Spleen (tissue), 11 donors: ENCODE results near the gene NUP35. TPM values are rescaled to one million over a fixed set of nuclear protein-coding genes. Genes with fewer than 3 reads are reported as not detected.

Source experiments
- DNase-seq: peaks from one replicate; pipeline ENCODE4 v3.0.0-alpha.2; 2020
- H3K27ac ChIP-seq, 8 donors: fragments of 200-600 bp; sonication (generic) in 7 of 8; 1 replicate in 4 of 8; 2 replicates in 4 of 8; pipeline versions ENCODE4 v1.5.0 to v1.8.0; 2016 to 2021; ENCODE audit warnings: inconsistent platforms in 4 of 8, mild to moderate bottlenecking in 4 of 8, moderate library complexity in 1 of 8
- H3K27me3 ChIP-seq, 7 donors: fragments of 200-600 bp; sonication (generic) in 6 of 7; replicated peaks in 1 of 7; 1 replicate in 4 of 7; 2 replicates in 3 of 7; pipeline versions ENCODE4 v1.5.0 to v1.8.0; 2016 to 2021; ENCODE audit warnings: inconsistent platforms in 3 of 7, mild to moderate bottlenecking in 1 of 7
- H3K36me3 ChIP-seq, 6 donors: fragments of 200-600 bp; sonication (generic) in 5 of 6; 1 replicate in 4 of 6; 2 replicates in 2 of 6; pipeline versions ENCODE4 v1.5.0 to v1.8.0; 2016 to 2021; ENCODE audit warnings: inconsistent platforms in 2 of 6
- H3K4me1 ChIP-seq, 6 donors: fragments of 200-600 bp; sonication (generic) in 5 of 6; 1 replicate in 3 of 6; 2 replicates in 3 of 6; pipeline versions ENCODE4 v1.5.0 to v1.8.0; 2016 to 2021; ENCODE audit warnings: inconsistent platforms in 3 of 6
- H3K4me3 ChIP-seq, 8 donors: fragments of 200-600 bp; sonication (generic) in 7 of 8; 1 replicate in 4 of 8; 2 replicates in 4 of 8; pipeline versions ENCODE4 v1.5.0 to v1.8.0; 2016 to 2021; ENCODE audit warnings: inconsistent platforms in 4 of 8, mild to moderate bottlenecking in 4 of 8, moderate library complexity in 2 of 8
- H3K9me3 ChIP-seq, 8 donors: fragments of 200-600 bp; sonication (generic) in 7 of 8; 1 replicate in 4 of 8; 2 replicates in 4 of 8; pipeline versions ENCODE4 v1.5.0 to v1.8.0; 2016 to 2021; ENCODE audit warnings: inconsistent platforms in 4 of 8
- POLR2A ChIP-seq, 3 donors: fragments of 450-650 bp; IDR thresholded peaks; one replicate each; pipeline ENCODE4 v1.5.1; 2017; ENCODE audit warnings: antibody characterized with exemption in 3 of 3, mild to moderate bottlenecking in 1 of 3
- POLR2AphosphoS5 ChIP-seq, 3 donors: sonication (generic); formaldehyde crosslinking; IDR thresholded peaks; one replicate each; pipeline ENCODE4 v1.5.1; 2017; ENCODE audit warnings: antibody characterized with exemption in 3 of 3
- WGBS, 5 donors: extraction: QIAGEN DNeasy Blood & Tissue Kit in 3 of 5; methylation state at CpG; one replicate each; pipeline versions ENCODE4 v1.1.5 to v1.1.7; 2013 to 2018; 5-methylcytosine and 5-hydroxymethylcytosine counted together
- intact Hi-C: fragments of 100-400 bp; cut with DNase I; formaldehyde crosslinking; loops from one replicate; pipeline ENCODE4 v1.15.0; 2023; ENCODE audit warnings: low total_unique reads
- polyA plus RNA-seq, 3 donors: library from polyadenylated mRNA; stranded (reverse); fragments of 200-250 nt; gene quantifications; one replicate each; pipeline ENCODE4 v1.2.1, GENCODE V29; 2013
- total RNA-seq, 7 donors: library from RNA; depleted of rRNA in 3 of 7; stranded (reverse); fragments of >200 nt in 3 of 7; fragmentation: NEBNext Ultra II Directional in 4 of 7; extraction: Animal tissue kit (Norgen Biotek cat#: 25700) in 4 of 7; gene quantifications; one replicate each; pipeline versions ENCODE4 v1.1.0 to v1.2.1, GENCODE V29; 2016 to 2021
- TF ChIP-seq, protein P1 (sequence below), 11 experiments: fragments of 200-600 bp in 7 of 11; fragments of 450-650 bp in 4 of 11; sonication (generic) in 4 of 11; IDR thresholded peaks in 8 of 11; conservative IDR thresholded peaks in 3 of 11; 1 replicate in 7 of 11; 2 replicates in 4 of 11; pipeline versions ENCODE4 v1.4.0 to v1.8.0; 2016 to 2021; ENCODE audit warnings: antibody characterized with exemption in 11 of 11, inconsistent platforms in 4 of 11, mild to moderate bottlenecking in 1 of 11
- donor health status: healthy with polysubstance abuse.
- donor health status: DM: no; HTN: no; CAD: no; lungs with moderate emphysema.
- donor health status: DM: no; HTN: no; CAD: no.
- donor health status: Bipolar disorder and iron deficiency.
- donor health status: healthy.
- donor health status: DM: no; HTN: no; CAD: no.
- donor health status: DM: yes; HTN: yes; CAD: no.

NUP35 gene
- total and polyA plus RNA-seq, 10 donors: 6.3 to 19.0 (median 13.6) TPM

DNA sequence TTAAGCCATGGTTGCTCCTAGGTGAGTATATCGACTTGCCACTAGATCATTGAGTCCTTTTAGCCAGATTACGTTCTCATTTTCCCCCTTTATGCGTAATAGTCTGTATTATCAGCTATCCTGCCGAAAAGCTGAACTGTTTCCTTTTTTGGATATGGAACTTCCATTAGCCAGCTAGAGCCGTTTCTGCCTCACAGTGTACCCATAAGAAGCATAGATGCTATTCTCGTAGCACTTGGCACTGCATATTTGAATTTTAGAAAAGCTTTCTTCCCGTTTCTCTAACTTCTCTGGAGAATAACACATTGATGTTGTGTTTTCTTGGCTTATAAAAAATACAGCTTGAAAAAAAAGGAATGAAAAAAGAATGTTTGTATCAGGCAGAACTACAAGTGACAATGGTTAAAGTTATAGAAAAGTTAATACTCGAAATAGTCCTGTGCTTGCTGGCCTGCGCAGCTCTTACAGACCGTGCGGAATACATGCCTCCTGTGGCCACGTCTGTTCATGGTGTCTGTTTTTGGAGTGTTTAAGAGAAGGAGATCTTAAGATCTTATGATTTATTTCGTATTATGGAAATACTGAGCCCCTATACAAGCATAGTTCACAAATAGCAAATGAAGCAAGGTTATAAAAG is 45.0 kb upstream of the NUP35 start:
- H3K36me3 ChIP-seq: no peaks in the 10 kb centered on the region
- no peak for DNase-seq
- peaks cover 0 to 10% (median 0%) of the 10 kb centered on the region in 7 donors for H3K27me3 ChIP-seq
- no peaks in the 10 kb centered on the region for H3K9me3 ChIP-seq
- intact Hi-C loops: no loop called here
- H3K4me3 ChIP-seq: peak overlapping the region; percentile 49 to 81 (median 66)
- 21 to 33% (median 27%) methylated on average over 13 of the region's 13 CpGs for WGBS, 5 donors
- TF ChIP-seq POLR2A (IDR thresholded peaks at IDR 0.05): no peak
- TF ChIP-seq, protein P1, sequence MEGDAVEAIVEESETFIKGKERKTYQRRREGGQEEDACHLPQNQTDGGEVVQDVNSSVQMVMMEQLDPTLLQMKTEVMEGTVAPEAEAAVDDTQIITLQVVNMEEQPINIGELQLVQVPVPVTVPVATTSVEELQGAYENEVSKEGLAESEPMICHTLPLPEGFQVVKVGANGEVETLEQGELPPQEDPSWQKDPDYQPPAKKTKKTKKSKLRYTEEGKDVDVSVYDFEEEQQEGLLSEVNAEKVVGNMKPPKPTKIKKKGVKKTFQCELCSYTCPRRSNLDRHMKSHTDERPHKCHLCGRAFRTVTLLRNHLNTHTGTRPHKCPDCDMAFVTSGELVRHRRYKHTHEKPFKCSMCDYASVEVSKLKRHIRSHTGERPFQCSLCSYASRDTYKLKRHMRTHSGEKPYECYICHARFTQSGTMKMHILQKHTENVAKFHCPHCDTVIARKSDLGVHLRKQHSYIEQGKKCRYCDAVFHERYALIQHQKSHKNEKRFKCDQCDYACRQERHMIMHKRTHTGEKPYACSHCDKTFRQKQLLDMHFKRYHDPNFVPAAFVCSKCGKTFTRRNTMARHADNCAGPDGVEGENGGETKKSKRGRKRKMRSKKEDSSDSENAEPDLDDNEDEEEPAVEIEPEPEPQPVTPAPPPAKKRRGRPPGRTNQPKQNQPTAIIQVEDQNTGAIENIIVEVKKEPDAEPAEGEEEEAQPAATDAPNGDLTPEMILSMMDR (IDR thresholded peaks at IDR 0.05 in 8 of 11, conservative IDR thresholded peaks at IDR 0.05 in 3 of 11): peak in 1 of 11 experiments; percentile 8
- peak overlapping the region; percentile 32 to 90 (median 82) for H3K27ac ChIP-seq
- H3K4me1 ChIP-seq: peaks cover 0 to 24% (median 15%) of the 10 kb centered on the region in 6 donors

DNA sequence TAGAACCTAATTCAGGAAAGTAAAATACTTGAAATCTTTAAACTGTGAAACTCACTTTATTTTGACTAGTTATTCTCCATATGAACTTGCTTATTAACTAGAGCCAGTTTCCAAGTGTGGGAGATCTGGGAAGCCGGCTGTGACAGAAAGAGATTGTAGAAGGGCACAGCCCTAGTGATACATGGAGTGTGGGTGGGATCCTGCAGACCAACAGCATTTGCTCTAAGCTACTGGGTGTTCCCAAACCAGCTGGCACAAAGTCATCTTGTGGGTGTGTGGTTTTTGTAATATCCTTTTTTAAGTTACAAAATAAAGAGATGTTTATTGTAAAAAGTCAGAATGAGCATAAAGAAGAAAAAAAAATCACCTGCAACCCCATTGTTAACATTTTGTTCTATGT is 42.3 kb upstream of the NUP35 start:
- Histone ChIP-seq H3K27me3 (peaks cover 0 to 10% (median 0%) of the 10 kb centered on the region in 7 donors), H3K36me3 (no peaks in the 10 kb centered on the region), H3K4me3 (no peak overlapping the region), H3K9me3 (no peaks in the 10 kb centered on the region), H3K27ac (no peak overlapping the region), H3K4me1 (peaks cover 0 to 24% (median 15%) of the 10 kb centered on the region in 6 donors)
- TF ChIP-seq POLR2A (IDR thresholded peaks at IDR 0.05): no peak
- TF ChIP-seq, protein P1 (IDR thresholded peaks at IDR 0.05 in 8 of 11, conservative IDR thresholded peaks at IDR 0.05 in 3 of 11): no peak
- TF ChIP-seq POLR2AphosphoS5 (IDR thresholded peaks at IDR 0.05): no peak
- DNase-seq: no peak
- intact Hi-C loops: no loop called here
- 36 to 67% (median 45%) methylated on average over 1 of the region's 1 CpG for WGBS, 5 donors

DNA sequence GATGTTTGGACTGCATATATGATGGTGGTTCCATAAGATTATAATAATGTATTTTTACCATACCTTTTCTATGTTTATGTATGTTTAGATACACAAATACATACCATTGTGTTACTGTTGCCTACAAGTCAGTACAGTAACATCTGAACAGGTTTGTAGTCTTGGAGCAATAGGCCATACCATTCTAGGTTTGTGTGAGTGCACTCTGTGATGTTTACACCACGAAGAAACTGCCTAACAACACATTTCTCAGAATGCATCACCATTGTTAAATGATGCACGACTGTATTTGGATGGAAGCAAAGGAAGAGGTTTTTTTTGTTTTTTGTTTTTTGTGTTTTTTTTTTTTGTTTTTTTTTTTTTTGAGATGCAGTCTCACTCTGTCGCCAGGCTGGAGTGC is 36.2 kb upstream of the NUP35 start:
- H3K9me3 ChIP-seq: no peaks in the 10 kb centered on the region
- H3K27ac ChIP-seq: no peak overlapping the region
- H3K4me3 ChIP-seq: no peak overlapping the region
- H3K27me3 ChIP-seq: no peaks in the 10 kb centered on the region
- no peak for DNase-seq
- TF ChIP-seq, protein P1 (IDR thresholded peaks at IDR 0.05 in 8 of 11, conservative IDR thresholded peaks at IDR 0.05 in 3 of 11): no peak
- TF ChIP-seq POLR2A (IDR thresholded peaks at IDR 0.05): no peak
- no peak for TF ChIP-seq POLR2AphosphoS5 (IDR thresholded peaks at IDR 0.05)
- intact Hi-C loops: no loop called here
- no peaks in the 10 kb centered on the region for H3K36me3 ChIP-seq
- whole genome bisulfite sequencing, 5 donors: 75 to 82% (median 79%) methylated on average over 3 of the region's 3 CpGs
- H3K4me1 ChIP-seq: peaks cover 0 to 4% (median 0%) of the 10 kb centered on the region in 6 donors

DNA sequence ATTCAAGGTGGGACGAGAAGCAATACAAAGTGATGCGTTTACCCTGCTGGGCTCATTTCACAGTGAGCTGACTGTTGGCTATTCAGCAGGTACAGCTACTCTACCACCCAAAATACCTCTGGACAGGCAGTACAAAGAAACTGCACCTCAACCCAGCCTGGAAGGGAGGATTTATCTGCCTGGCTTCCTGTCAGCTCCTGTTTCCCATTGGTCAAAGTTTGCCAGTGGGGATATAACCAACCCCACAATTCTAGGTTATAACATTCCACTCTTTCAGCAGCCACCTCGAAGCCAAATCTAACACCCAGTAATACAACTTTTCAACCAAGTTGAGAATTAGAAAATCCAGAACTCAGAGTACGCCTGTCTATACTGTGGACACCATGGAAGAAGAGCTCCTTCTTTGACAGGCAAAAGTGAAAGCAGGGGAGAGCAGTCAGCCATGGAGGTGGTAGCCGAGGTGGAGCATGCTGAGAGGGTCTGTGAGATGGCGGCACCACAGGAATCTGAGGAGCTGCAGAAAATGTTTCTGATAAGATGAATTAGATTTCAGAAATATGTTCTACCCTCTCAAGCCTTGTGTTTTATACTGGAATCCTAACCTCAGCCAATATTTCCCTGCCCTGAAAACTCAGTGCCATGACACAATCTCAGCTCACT is 34.9 kb upstream of the NUP35 start:
- no peak for TF ChIP-seq POLR2AphosphoS5 (IDR thresholded peaks at IDR 0.05)
- no peak for TF ChIP-seq POLR2A (IDR thresholded peaks at IDR 0.05)
- TF ChIP-seq, protein P1 (IDR thresholded peaks at IDR 0.05 in 8 of 11, conservative IDR thresholded peaks at IDR 0.05 in 3 of 11): no peak
- no peak for DNase-seq
- WGBS, 5 donors: 80 to 91% (median 86%) methylated on average over 6 of the region's 6 CpGs
- H3K36me3 ChIP-seq: no peaks in the 10 kb centered on the region
- no peaks in the 10 kb centered on the region for H3K9me3 ChIP-seq
- H3K27ac ChIP-seq: peak overlapping the region in 1 of 8 donors; percentile 8
- intact Hi-C loops: no loop called here
- peak overlapping the region in 4 of 8 donors; percentile 0 to 54 (median 14) for H3K4me3 ChIP-seq
- H3K27me3 ChIP-seq: no peaks in the 10 kb centered on the region
- H3K4me1 ChIP-seq: peaks cover 0 to 4% (median 0%) of the 10 kb centered on the region in 6 donors
